NCI-H82 (cell line): ENCODE measurements around the gene PSENEN.
A peak's percentile ranks its signal among the peaks of the same experiment; 100 is the strongest.
"Not testable (repeated sequence)": the region's sequence is repeated elsewhere in the genome, so short reads cannot be mapped to it uniquely, and the experiment has no call there.

ENCODE experiments used
- DNase-seq: peaks from one replicate; lab custom pipeline; 2025; lab: John Stamatoyannopoulos, UW

Gene PSENEN

DNA sequence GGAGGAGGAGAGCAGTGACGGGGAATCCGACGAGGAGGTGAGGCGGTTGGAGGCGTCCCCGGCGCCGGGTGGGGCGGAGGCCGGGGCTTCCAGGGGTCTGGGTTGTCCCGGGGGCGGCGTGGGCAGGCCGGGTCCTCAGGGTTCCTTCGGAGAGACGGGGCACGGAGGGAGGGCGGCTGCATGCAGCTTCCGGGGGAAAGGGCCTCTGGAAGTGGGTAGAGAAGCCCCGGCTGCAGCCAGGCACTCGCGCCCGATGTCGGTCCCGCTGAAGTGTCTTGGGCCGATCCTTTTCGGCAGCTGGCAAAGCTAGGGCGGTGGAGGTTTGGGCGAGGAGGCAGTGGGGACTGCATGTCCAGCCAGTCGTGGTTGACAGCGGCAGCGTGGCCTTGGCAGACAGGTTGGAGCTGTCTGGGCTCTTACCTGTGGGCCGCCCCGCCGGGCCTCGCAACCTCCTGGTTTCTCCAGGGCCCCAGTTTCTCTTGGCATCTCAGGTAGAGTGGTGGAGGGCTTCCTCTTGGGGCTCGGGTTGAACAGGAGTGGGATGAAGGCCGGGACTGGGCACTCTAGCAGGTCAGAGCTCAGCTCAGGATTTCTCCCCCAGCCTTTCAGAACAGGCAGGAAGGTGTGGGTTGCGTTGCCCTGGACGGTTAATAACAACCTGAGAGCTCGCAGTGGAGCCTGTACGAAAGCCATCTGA lies 27.0 kb upstream of the PSENEN start:
- peak; percentile 29 for DNase-seq

DNA sequence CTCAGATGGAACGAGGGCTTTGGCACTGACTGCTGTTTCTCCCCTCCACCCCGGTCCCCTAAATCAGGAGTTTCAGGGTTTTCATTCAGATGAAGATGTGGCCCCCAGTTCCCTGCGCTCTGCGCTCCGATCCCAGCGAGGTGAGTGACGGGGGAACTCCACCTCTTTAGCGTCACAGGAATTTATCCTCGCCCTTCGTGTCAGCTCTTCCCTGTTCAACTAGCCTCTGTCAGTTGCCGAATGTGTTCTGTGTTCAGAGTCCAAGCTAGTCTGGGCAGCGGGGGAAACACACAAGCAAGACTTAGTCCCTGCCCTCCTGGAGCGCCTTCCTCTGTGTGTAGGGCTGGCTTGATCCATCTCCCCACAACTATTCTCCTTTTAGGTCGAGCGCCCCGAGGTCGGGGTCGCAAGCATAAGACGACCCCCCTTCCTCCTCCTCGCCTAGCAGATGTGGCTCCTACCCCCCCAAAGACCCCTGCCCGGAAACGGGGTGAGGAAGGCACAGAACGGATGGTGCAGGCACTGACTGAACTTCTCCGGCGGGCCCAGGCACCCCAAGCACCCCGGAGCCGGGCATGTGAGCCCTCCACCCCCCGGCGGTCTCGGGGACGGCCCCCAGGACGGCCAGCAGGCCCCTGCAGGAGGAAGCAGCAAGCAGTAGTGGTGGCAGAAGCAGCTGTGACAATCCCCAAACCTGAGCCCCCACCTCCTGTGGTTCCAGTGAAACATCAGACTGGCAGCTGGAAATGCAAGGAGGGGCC lies 25.9 kb upstream of the PSENEN start:
- DNase-seq: no peak

DNA sequence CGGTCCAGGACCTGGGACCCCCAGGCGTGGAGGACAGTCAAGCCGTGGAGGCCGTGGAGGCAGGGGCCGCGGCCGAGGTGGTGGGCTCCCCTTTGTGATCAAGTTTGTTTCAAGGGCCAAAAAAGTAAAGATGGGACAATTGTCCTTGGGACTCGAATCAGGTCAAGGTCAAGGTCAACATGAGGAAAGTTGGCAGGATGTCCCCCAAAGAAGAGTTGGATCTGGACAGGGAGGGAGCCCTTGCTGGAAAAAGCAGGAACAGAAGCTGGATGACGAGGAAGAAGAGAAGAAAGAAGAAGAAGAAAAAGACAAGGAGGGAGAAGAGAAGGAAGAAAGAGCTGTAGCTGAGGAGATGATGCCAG lies 25.3 kb upstream of the PSENEN start:
- no peak for DNase-seq

DNA sequence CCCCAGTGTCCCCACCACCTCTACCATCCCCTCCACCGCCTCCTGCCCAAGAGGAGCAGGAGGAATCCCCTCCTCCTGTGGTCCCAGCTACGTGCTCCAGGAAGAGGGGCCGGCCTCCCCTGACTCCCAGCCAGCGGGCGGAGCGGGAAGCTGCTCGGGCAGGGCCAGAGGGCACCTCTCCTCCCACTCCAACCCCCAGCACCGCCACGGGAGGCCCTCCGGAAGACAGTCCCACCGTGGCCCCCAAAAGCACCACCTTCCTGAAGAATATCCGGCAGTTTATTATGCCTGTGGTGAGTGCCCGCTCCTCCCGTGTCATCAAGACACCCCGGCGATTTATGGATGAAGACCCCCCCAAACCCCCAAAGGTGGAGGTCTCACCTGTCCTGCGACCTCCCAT lies 24.8 kb upstream of the PSENEN start:
- no peak for DNase-seq

DNA sequence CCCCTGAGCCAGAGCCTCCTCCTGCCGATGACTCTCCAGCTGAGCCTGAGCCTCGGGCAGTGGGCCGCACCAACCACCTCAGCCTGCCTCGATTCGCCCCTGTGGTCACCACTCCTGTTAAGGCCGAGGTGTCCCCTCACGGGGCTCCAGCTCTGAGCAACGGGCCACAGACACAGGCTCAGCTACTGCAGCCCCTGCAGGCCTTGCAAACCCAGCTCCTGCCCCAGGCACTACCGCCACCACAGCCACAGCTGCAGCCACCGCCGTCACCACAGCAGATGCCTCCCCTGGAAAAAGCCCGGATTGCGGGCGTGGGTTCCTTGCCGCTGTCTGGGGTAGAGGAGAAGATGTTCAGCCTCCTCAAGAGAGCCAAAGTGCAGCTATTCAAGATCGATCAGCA lies 24.1 kb upstream of the PSENEN start:
- no peak for DNase-seq

DNA sequence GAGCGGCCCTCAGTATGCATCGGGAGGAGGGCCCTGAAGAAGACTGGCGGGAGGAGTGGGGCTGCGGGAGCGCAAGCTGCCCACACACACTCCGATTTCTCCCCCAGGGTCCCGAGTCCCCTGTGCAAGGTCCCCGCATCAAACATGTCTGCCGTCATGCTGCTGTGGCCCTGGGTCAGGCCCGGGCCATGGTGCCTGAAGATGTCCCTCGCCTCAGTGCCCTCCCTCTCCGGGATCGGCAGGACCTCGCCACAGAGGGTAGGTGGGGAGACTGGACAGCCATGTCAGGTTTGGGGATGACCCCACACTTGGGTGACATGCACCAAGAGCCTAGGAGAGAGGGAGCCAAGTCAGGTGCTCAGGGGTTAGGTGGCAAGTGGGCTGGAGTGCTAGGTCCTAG lies 23.0 kb upstream of the PSENEN start:
- no peak for DNase-seq

DNA sequence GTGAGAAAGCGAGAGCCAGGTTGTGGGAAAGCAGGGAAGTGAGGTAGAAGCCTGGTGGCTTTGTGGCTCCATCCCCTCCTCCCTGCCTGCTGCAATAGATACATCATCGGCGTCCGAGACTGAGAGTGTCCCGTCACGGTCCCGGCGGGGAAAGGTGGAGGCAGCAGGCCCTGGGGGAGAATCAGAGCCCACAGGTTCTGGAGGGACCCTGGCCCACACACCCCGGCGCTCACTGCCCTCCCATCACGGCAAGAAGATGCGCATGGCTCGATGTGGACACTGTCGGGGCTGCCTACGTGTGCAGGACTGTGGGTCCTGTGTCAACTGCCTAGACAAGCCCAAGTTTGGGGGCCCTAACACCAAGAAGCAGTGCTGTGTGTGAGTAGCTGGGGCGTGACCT lies 22.6 kb upstream of the PSENEN start:
- DNase-seq: no peak

DNA sequence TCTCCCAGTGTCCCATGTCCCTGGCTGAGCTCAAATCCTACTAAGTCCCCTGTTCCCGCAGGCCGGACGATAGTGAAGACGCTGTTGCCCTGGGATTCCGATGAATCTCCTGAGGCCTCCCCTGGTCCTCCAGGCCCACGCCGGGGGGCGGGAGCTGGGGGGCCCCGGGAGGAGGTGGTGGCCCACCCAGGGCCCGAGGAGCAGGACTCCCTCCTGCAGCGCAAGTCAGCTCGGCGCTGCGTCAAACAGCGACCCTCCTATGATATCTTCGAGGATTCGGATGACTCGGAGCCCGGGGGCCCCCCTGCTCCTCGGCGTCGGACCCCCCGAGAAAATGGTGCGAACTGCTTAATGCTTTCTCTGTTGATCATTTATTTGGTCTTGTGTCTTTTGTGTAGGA lies 21.8 kb upstream of the PSENEN start:
- DNase-seq: no peak

DNA sequence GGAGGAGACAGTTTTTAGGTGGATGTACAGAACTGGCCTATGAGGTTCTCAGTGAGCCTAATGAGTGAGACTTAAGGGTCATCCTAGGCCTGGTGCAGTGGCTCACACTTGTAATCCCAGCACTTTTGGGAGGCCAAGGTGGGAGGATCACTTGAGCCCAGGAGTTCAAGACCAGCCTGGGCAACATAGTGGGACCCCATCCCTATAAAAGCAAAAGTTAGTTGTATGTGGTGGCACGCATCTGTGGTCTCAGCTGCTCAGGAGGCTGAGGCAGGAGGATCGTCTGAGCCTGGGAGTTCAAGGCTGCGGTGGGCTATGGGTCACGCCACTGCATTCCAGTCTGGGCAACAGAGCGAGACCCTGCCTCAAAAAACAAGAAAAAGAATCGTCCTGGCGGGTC lies 21.3 kb upstream of the PSENEN start:
- DNase-seq: not testable (repeated sequence)

DNA sequence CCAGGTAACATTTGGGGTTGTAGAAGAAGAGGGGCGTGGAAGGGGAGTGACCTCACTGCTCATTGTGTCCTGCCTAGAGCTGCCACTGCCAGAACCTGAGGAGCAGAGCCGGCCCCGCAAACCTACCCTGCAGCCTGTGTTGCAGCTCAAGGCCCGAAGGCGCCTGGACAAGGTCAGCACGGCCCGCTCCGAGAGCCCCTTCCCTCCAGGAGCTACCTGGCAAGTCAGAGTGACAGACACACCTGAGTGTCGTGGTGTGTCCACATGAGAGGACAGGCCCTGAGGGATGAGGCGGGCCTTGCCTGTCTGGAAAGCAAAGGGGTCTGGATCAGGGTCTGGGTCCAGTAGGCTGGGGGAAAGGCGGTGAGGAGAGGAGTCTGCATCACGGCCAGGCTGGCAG lies 20.9 kb upstream of the PSENEN start:
- DNase-seq: no peak

DNA sequence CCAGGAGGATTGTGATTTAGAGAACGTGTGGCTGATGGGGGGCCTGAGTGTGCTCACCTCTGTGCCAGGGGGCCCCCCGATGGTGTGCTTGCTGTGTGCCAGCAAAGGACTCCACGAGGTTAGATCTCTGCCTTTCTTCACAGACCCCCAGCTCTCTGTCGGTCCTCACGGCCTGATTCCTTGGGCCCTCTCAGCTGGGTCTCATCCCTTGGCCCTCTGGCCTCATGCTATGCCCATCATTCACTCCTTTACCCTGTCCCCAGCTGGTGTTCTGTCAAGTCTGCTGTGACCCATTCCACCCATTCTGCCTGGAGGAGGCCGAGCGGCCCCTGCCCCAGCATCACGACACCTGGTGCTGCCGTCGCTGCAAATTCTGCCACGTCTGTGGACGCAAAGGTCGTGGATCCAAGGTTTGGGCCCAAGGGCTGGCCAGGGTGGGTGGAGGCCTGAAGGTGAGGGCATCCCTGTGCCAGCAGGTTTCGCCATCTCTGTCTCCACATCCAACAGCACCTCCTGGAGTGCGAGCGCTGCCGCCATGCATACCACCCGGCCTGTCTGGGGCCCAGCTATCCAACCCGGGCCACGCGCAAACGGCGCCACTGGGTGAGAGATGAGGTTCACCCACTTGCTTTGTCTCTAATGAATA lies 20.1 kb upstream of the PSENEN start:
- DNase-seq: no peak

DNA sequence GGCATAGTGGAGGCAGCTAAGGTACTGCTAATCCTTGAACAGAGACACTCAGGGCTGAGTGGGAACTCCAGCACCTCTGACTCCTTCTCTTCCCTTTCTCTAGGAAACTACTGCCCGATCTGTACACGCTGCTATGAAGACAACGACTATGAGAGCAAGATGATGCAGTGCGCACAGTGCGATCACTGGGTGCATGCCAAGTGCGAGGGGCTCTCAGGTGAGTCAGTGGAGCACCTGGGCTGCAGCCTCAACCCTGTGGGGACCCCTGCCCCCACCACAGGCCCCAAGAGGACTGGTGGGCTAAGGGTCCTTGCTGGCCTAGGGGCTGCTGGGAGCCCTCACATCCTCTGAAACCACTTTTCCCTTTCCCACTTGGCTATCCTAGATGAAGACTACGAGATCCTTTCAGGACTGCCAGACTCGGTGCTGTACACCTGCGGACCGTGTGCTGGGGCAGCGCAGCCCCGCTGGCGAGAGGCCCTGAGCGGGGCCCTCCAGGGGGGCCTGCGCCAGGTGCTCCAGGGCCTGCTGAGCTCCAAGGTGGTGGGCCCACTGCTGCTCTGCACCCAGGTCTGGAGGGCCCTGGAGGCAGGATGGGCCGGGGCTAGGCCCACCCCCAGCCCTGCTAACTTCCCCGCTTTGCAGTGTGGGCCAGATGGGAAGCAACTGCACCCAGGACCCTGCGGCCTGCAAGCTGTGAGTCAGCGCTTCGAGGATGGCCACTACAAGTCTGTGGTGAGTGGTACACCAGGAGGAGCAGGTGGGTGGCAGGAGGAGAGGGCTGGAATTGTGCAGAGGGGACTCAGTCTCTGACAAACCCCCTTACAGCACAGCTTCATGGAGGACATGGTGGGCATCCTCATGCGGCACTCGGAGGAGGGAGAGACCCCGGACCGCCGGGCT lies 18.1 kb upstream of the PSENEN start:
- no peak for DNase-seq

DNA sequence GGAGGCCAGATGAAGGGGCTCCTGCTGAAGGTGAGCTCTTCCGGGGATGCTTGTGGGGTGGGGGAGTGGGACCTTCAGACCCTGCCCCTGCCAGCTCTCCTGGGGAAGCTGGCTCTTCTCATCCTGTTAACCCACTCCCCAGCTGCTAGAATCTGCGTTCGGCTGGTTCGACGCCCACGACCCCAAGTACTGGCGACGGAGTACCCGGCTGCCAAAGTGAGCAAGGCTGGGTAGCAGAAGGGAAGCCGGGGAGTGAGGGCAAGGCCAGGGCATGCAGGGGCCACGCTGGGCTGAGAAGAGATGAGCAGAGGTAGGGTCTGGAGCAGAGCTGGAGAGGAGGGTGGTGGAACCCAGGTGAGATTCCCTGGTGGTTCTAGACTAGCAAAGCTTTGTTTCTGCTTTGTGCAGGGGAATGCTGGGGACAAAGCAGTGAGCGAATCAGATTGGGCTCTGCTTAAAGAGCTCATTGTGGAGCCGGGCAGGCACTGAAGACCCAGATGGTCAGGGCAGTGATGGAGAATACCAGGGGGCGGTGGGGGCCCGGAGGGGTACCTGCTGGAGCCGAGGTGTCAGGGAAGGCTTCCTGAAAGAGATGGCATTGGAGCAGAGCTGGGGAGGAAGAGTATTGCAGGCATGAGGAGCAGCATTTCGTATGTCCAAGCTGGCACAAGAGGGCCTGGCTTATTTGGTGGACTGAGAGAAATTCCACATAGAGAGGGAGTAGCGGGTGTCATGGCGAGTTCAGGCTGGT lies 17.3 kb upstream of the PSENEN start:
- DNase-seq: no peak

DNA sequence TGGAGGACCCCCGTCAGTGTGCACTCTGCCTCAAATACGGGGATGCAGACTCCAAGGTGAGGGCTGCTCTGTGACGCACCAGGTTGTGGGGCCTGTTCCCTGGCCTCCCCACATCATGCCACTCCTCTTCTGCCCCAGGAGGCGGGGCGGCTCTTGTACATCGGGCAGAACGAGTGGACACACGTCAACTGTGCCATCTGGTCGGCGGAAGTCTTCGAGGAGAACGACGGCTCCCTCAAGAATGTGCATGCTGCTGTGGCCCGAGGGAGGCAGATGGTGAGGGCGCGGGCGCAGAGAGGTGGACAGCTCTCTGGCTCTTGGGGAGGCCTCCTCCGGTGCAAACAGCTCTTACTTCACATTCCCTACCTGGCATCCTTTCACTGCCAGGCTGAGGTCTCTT lies 16.4 kb upstream of the PSENEN start:
- DNase-seq: no peak

DNA sequence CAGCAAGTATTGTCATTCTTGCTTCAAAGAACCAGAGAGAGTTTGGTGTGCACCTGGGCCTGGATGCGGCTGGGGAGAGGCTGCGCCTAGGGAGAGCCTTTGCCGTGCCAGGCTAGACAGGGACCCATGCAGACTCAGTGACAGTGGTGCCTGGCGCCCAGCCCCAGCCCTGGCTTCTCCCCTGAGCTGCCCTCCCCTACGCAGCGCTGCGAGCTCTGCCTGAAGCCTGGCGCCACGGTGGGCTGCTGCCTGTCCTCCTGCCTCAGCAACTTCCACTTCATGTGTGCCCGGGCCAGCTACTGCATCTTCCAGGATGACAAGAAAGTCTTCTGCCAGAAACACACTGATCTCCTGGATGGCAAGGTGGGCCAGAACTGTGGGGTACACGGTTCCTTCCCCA lies 15.7 kb upstream of the PSENEN start:
- DNase-seq: no peak

DNA sequence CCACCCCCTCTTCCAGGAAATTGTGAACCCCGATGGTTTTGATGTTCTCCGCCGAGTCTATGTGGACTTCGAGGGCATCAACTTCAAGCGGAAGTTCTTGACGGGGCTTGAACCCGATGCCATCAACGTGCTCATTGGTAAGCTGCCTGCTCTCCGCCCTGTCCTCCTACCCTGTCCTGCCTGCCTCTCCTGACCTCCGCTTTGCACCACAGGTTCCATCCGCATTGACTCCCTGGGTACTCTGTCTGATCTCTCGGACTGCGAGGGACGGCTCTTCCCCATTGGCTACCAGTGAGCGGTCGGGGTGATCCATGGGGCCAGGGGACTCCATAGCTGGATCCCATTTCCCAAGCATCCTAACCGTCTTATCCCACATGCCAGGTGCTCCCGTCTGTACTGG lies 15.1 kb upstream of the PSENEN start:
- no peak for DNase-seq

DNA sequence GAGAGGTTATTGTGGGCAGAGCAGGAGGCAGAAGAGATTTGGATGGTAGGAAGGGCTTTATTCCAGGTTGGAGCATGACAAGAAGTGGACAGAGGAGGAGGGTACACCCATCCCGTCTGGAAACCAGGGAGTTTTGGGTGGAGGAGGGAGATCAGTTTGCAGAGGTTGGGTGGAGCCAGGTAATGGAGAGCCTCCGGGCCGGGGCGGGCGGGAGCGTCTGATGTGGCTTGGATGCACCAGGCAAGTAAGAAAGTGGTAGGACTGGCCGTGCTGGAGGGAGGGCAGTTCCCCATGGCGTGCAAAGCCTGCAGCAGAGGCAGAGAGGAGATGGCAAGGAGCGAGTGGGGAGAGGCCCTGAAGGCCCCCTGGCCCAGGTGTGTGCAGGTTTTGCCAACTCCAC lies 14.1 kb upstream of the PSENEN start:
- DNase-seq: no peak

DNA sequence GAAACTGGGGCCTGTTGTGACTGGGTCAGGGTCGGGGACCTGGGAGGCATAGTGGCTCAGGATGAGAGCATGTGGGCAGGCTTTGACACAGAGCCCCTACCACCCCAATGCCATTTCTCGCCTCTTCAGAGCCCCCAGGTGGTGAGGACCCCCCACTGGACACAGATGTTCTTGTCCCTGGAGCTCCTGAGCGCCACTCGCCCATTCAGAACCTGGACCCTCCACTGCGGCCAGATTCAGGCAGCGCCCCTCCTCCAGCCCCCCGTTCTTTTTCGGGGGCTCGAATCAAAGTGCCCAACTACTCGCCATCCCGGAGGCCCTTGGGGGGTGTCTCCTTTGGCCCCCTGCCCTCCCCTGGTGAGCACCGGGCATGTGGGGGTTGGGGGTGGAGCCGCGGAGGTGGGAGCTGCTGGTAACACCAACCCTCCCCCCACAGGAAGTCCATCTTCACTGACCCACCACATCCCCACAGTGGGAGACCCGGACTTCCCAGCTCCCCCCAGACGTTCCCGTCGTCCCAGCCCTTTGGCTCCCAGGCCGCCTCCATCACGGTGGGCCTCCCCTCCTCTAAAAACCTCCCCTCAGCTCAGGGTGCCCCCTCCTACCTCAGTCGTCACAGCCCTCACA lies 13.6 kb upstream of the PSENEN start:
- DNase-seq: no peak

DNA sequence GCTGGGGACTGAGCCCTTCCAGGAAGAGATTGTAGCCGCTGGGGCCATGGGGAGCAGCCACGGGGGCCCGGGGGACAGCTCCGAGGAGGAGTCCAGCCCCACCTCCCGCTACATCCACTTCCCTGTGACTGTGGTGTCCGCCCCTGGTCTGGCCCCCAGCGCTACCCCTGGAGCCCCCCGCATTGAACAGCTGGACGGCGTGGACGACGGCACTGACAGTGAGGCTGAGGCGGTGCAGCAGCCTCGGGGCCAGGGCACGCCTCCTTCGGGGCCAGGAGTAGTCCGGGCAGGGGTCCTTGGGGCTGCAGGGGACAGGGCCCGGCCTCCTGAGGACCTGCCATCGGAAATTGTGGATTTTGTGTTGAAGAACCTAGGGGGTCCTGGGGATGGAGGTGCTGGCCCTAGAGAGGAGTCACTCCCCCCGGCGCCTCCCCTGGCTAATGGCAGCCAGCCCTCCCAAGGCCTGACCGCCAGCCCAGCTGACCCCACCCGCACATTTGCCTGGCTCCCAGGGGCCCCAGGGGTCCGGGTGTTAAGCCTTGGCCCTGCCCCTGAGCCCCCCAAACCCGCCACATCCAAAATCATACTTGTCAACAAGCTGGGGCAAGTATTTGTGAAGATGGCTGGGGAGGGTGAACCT lies 12.8 kb upstream of the PSENEN start:
- no peak for DNase-seq
